ENCODE measurements around the gene RAD51B.

DNA sequence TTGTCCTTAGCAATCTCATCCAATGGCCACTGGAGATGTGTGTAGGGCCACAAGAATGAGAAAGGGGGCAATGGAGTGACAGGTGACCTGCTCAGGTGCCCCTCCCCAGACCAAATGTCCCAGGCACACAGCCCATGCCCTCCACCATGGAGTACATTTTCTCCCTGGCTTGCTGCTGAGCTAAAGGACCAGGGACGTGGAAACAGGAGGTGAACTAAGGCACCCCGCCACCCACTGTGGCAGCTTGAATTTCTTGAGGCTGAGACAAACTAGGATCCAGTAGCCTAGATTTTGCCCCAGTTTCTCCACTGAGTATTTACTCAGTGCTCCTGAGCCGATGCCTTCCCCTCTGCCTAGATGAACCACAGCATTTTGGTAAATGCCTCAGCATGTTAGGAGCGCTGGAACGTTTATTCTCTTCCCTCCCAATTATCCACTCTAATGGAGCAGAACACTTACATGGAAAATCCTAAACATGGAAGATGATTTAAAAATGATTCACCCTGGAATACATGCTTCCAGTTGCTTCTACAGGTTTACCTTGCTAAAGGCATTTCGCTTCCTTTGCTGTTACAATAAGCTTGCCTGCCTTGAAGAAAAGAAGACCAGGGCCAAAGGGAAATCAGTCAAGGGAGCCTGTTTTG is 775.3 kb downstream of the RAD51B start:
- TF ChIP-seq, protein P1, sequence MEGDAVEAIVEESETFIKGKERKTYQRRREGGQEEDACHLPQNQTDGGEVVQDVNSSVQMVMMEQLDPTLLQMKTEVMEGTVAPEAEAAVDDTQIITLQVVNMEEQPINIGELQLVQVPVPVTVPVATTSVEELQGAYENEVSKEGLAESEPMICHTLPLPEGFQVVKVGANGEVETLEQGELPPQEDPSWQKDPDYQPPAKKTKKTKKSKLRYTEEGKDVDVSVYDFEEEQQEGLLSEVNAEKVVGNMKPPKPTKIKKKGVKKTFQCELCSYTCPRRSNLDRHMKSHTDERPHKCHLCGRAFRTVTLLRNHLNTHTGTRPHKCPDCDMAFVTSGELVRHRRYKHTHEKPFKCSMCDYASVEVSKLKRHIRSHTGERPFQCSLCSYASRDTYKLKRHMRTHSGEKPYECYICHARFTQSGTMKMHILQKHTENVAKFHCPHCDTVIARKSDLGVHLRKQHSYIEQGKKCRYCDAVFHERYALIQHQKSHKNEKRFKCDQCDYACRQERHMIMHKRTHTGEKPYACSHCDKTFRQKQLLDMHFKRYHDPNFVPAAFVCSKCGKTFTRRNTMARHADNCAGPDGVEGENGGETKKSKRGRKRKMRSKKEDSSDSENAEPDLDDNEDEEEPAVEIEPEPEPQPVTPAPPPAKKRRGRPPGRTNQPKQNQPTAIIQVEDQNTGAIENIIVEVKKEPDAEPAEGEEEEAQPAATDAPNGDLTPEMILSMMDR (IDR thresholded peaks at IDR 0.05 in 2 of 3, conservative IDR thresholded peaks at IDR 0.05 in 1 of 3; ENCODE audit: borderline replicate concordance in 1 of 3, insufficient read depth in 1 of 3, low read depth in 2 of 3, low read length in 2 of 3): no peak
- TF ChIP-seq EGR1 (IDR thresholded peaks at IDR 0.05; ENCODE audit: low read depth) (no peak), POLR2AphosphoS5 (IDR thresholded peaks at IDR 0.05; ENCODE audit: low read depth, low read length) (no peak), ZNF274 (IDR thresholded peaks at IDR 0.05; ENCODE audit: low read depth, low read length) (no peak), POLR2A (IDR thresholded peaks at IDR 0.05; ENCODE audit: borderline replicate concordance, extremely low read depth, insufficient read depth, insufficient read length) (no peak), FOSL1 (IDR thresholded peaks at IDR 0.05; ENCODE audit: low read depth) (no peak)

Measured in HCT116 (cell line).